Measurements from ENCODE around the gene MAP3K10.

The MAP3K10 gene

DNA sequence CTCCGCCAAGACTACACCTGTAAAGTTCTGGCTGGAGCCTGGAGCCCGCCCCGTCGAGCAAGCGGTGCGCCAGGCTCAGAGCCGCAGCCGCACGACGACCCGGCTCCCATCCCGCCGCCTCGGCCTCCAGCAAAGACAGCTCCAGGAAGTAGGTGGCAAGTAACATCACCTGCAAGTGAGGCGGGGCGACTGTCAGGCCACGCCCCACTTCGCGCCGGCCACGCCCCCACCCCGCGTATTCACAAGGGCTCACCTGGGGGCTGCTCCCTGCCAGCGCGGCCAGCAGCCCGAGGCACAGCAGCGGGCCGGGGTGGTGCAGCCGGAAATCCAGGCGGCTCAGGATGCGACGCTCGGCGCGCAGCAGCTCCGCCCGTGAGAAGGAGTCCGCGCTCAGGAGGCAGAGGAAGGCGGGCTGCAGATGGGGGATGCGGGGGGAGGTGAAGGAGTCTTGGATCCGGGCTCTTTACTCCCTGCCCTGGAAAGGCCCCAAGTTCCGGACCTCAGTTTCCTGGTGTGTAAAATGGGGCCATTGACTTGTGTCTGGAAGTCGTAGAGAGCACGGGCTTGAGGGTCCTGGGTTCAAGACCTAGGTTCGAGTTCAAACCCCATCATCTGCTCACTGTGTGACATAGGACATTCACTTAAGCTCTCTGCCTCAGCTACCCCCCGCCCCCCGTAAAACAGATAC is 32.1 kb downstream of the MAP3K10 start:
- TF ChIP-seq, protein P1, sequence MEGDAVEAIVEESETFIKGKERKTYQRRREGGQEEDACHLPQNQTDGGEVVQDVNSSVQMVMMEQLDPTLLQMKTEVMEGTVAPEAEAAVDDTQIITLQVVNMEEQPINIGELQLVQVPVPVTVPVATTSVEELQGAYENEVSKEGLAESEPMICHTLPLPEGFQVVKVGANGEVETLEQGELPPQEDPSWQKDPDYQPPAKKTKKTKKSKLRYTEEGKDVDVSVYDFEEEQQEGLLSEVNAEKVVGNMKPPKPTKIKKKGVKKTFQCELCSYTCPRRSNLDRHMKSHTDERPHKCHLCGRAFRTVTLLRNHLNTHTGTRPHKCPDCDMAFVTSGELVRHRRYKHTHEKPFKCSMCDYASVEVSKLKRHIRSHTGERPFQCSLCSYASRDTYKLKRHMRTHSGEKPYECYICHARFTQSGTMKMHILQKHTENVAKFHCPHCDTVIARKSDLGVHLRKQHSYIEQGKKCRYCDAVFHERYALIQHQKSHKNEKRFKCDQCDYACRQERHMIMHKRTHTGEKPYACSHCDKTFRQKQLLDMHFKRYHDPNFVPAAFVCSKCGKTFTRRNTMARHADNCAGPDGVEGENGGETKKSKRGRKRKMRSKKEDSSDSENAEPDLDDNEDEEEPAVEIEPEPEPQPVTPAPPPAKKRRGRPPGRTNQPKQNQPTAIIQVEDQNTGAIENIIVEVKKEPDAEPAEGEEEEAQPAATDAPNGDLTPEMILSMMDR (IDR thresholded peaks at IDR 0.05; ENCODE audit: extremely low read depth, insufficient read depth, missing control alignments), result no peak
- in situ Hi-C loops (cut with MboI; ENCODE audit: low pct_unique_long_range_greater_than_20kb, low sequenced_read_pairs, unreplicated experiment), result no loop called here

DNA sequence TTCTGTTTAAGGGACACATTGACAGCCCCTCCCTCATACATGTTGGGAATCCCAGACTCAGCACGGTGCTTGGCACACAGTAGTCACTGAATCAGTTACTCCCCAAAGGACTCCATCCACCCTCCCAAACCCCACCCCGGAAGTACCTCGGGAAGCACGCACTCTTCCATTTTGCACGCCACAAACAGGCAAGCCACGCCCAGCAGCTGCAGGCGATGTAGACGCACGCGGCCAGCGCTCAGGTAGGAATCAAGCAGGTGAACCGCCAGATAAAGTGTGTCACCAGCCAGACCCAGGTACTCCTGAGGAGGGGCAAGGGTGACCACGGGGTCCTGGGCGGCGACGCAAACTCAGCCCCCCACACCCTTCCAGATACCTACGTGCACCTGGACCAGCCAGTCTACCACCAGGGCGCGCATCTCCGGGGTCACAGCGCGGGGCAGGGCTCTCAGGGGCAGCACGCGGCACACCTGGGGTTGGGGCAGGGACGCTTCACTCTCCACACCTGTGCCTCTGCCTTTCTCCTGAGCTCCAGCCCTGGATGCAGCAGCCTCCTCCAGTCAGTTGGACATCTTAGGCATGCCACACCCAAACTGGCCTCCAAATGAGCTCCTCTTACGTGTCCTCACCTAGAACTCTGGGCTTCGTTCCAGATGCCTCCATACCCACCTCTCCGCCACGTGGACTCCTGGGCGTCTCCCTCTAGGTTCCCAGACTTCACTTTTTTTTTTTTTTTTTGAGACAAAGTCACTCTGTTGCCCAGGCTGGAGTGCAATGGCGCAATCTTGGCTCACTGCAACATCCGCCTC is 33.3 kb downstream of the MAP3K10 start:
- DNase-seq (ENCODE audit: low spot score), result no peak
- TF ChIP-seq, protein P1 (IDR thresholded peaks at IDR 0.05; ENCODE audit: extremely low read depth, insufficient read depth, missing control alignments), result no peak
- in situ Hi-C loops (cut with MboI; ENCODE audit: low pct_unique_long_range_greater_than_20kb, low sequenced_read_pairs, unreplicated experiment), result no loop called here

More for the DNA sequence above, 32.1 kb downstream of the MAP3K10 start:
- no peak for DNase-seq (ENCODE audit: low spot score)

DNA sequence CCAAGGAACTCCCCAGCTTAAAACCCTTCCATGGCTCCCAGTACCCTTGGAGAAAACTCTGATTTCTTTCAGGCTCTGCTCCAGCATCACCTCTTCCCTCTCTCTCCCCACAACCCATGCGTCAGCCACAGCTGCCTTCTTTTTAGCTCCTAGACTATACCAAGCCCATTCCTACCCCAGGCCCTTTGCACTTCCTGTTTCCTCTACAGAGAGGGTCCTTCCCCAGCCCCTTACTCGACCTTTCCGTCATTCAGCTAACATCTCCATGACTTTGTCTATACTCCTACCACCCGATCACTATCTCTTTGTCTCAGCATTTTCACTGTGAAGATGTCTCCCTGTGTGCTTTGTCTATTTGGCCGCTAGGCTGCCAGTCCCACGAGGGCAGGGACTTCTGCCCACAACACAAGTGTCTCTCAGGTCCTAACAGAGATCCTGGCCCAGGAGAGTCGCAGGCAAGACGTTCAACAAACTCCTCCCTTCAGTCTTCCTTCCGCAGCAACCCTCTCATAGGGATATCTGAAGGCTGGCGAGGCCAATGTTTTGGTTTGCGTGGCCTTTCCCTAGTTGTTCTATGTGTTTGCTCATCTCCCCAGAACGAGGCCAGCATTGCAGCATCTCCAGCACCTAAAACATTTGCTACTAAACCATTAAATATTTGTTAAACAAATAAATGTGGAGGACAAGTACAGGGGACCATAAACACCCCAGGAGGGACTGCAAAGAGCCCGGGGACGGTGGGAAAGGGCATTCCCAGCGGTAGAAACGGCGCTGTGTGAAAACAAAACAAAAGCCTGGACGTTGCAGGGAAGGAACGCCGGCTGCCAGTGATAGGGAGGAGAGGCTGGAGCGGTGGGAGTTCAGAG is 34.4 kb downstream of the MAP3K10 start:
- DNase-seq (ENCODE audit: low spot score), result no peak
- TF ChIP-seq, protein P1 (IDR thresholded peaks at IDR 0.05; ENCODE audit: extremely low read depth, insufficient read depth, missing control alignments), result peak; percentile 13
- in situ Hi-C loops (cut with MboI; ENCODE audit: low pct_unique_long_range_greater_than_20kb, low sequenced_read_pairs, unreplicated experiment), result no loop called here

DNA sequence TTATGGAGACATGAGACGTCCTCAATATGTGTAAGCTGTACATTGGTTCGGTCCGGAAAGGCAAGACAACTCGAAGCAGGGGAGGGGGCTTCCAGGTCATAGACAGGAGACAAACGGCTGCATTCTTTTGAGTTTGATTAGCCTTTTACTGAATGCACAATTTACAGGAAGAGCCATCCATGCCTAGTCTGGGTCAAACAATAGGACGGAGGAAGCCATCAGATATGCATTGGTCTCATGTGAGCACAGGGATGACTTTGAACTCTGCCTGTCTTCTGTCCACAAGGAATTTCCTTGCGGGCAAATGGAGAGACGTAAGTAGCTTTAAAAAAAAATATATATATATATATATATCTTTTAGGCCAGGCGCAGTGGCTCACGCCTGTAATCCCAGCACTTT is 37.1 kb downstream of the MAP3K10 start:
- TF ChIP-seq, protein P1 (IDR thresholded peaks at IDR 0.05; ENCODE audit: extremely low read depth, insufficient read depth, missing control alignments), result no peak
- DNase-seq (ENCODE audit: low spot score), result no peak
- in situ Hi-C loops (cut with MboI; ENCODE audit: low pct_unique_long_range_greater_than_20kb, low sequenced_read_pairs, unreplicated experiment), result no loop called here

DNA sequence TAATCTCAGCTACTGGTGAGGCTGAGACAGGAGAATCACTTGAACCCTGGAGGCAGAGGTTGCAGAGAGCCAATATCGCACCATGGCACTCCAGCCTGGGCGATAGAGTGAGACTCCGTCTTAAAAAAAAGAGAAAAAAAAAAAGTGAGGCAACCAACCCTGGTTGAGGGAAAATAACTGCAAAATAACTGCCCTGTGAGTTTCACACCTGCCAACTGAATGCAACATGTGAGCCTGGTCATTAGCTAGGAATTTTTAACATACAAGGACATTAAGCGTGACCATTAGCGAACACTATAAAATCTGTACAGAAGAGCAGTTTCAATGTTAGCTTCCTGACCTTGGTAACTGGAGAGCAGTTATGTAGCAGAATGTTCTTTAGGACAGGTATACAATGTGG is 37.6 kb downstream of the MAP3K10 start:
- in situ Hi-C loops (cut with MboI; ENCODE audit: low pct_unique_long_range_greater_than_20kb, low sequenced_read_pairs, unreplicated experiment), result no loop called here
- no peak for DNase-seq (ENCODE audit: low spot score)

DNA sequence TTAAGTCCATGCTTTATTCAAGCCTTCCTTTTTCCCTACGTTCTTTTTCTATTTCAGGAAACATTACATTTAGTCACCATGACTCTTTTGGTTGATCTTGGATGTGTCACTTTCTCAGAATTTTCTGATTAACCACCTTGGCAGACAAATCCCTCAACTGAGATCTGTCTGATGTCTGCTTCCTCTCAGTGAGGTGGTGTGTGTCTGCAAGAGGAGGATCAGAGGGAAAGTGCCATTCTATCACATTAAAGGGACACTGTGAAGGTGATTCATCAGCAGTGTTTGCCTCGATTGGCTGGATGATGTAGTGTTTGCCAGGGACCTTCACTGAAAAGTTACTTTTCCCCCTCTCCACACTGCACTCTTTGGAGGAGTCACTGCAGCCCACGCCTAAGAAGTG is 38.3 kb downstream of the MAP3K10 start:
- in situ Hi-C loops (cut with MboI; ENCODE audit: low pct_unique_long_range_greater_than_20kb, low sequenced_read_pairs, unreplicated experiment), result no loop called here
- TF ChIP-seq, protein P1 (IDR thresholded peaks at IDR 0.05; ENCODE audit: extremely low read depth, insufficient read depth, missing control alignments), result no peak
- DNase-seq (ENCODE audit: low spot score), result no peak

More for the DNA sequence above, 37.6 kb downstream of the MAP3K10 start:
- TF ChIP-seq, protein P1 (IDR thresholded peaks at IDR 0.05; ENCODE audit: extremely low read depth, insufficient read depth, missing control alignments), result no peak
